ENCODE data around the gene CD99. TPM values are rescaled to one million over a fixed set of nuclear protein-coding genes. Genes with fewer than 3 reads are reported as not detected.
"Not testable (repeated sequence)": the region's sequence is repeated elsewhere in the genome, so short reads cannot be mapped to it uniquely, and the experiment has no call there.

CD99 gene
- total and polyA plus RNA-seq, 2 donors (not counting 1 experiment from before 2014, with no cell fraction given), result 70.7 to 133 TPM

DNA sequence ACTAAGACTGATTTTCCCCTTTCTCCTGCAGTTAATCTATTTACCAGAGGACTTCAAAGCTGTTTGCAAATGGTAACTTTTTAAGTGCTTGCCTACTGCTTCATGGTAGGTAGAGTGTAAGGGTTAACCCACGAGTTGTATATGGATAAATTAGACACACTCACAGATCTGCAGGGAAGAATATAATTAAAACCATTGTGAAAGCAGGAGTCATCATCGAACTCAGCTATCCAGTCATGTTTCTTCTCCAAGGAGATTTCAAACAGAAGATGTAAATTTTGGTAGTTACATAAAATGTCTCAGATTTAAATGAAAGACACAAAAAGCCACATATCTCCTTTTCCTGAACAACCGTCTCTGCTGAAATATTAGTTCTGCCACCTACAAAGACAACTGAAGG, 60.2 kb downstream of the CD99 start:
- intact Hi-C loops (cut with micrococcal nuclease), result no loop called here
- POLR2A ChIA-PET, result no interaction called here
- H3K4me3 ChIP-seq (ENCODE audit: control extremely low read depth in 1 of 5, extremely low read depth in 1 of 5, insufficient read depth in 1 of 5, low read depth in 2 of 5, low read length in 4 of 5), result no peak overlapping the region

GRCh38 chrX:2751874-2752300, 60.8 kb downstream of the CD99 start, which contains the start of gene XG:
Gene XG, plus strand, starts transcription at chrX:2752040. Its CDS starts 235 bp downstream, at chrX:2752275.
- H3K9me3 Mint-ChIP-seq (ENCODE audit: insufficient read depth); H3K27me3 Mint-ChIP-seq; H3K27ac Mint-ChIP-seq; POLR2A ChIA-PET; H3K36me3 ChIP-seq (replicated peaks in 1 of 2; ENCODE audit: control extremely low read depth in 1 of 2, control insufficient read depth in 1 of 2, extremely low read depth in 1 of 2, insufficient read depth in 2 of 2, low read length in 1 of 2); H2AFZ ChIP-seq (ENCODE audit: insufficient read depth, low read depth, low read length, poor library complexity, severe bottlenecking); DNase-seq; H3K4me3 Mint-ChIP-seq; H3K4me1 ChIP-seq (ENCODE audit: control insufficient read depth in 2 of 2, insufficient read depth in 2 of 2, low read length in 2 of 2); H3K79me2 ChIP-seq (ENCODE audit: control insufficient read depth, insufficient read depth, low read length); H3K9me3 ChIP-seq (ENCODE audit: control extremely low read depth in 1 of 3, control insufficient read depth in 2 of 3, insufficient read depth in 1 of 3, low read length in 2 of 3); intact Hi-C loops (cut with micrococcal nuclease); H3K9ac ChIP-seq (ENCODE audit: low read length); H3K27me3 ChIP-seq (replicated peaks in 1 of 4; ENCODE audit: control extremely low read depth in 1 of 4, control insufficient read depth in 3 of 4, insufficient read depth in 4 of 4, low read length in 3 of 4); H3K27ac ChIP-seq (ENCODE audit: low read length in 2 of 2); CTCF ChIA-PET; H3K4me2 ChIP-seq (replicated peaks; ENCODE audit: low read depth, low read length, poor library complexity, severe bottlenecking); H4K20me1 ChIP-seq (ENCODE audit: control insufficient read depth, insufficient read depth, low read length, poor library complexity, severe bottlenecking); ATAC-seq (ENCODE audit: low read depth); H3K4me1 Mint-ChIP-seq; H3K4me3 ChIP-seq (ENCODE audit: control extremely low read depth in 1 of 5, extremely low read depth in 1 of 5, insufficient read depth in 1 of 5, low read depth in 2 of 5, low read length in 4 of 5): not testable (repeated sequence)
- WGBS (ENCODE audit: insufficient coverage), result 84% methylated on average over 6 of the region's 11 CpGs

More for the DNA sequence above, 60.2 kb downstream of the CD99 start:
- H3K79me2 ChIP-seq (ENCODE audit: control insufficient read depth, insufficient read depth, low read length), result no peaks in the 10 kb centered on the region
- no CpG with 5 or more reads among the region's 3 CpGs for WGBS (ENCODE audit: insufficient coverage)
- H3K9ac ChIP-seq (ENCODE audit: low read length), result no peak overlapping the region
- TF ChIP-seq, protein P1, sequence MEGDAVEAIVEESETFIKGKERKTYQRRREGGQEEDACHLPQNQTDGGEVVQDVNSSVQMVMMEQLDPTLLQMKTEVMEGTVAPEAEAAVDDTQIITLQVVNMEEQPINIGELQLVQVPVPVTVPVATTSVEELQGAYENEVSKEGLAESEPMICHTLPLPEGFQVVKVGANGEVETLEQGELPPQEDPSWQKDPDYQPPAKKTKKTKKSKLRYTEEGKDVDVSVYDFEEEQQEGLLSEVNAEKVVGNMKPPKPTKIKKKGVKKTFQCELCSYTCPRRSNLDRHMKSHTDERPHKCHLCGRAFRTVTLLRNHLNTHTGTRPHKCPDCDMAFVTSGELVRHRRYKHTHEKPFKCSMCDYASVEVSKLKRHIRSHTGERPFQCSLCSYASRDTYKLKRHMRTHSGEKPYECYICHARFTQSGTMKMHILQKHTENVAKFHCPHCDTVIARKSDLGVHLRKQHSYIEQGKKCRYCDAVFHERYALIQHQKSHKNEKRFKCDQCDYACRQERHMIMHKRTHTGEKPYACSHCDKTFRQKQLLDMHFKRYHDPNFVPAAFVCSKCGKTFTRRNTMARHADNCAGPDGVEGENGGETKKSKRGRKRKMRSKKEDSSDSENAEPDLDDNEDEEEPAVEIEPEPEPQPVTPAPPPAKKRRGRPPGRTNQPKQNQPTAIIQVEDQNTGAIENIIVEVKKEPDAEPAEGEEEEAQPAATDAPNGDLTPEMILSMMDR (IDR thresholded peaks at IDR 0.05), result no peak
- TF ChIP-seq EZH2 (IDR thresholded peaks at IDR 0.05; ENCODE audit: borderline replicate concordance, insufficient read depth, low read depth, low read length, poor library complexity, severe bottlenecking), result no peak
- no peaks in the 10 kb centered on the region for H3K4me1 Mint-ChIP-seq
- H2AFZ ChIP-seq (ENCODE audit: insufficient read depth, low read depth, low read length, poor library complexity, severe bottlenecking), result no peak overlapping the region
- H3K9me3 Mint-ChIP-seq (ENCODE audit: insufficient read depth), result no peaks in the 10 kb centered on the region
- no peak overlapping the region for H3K27ac Mint-ChIP-seq
- DNase-seq (no peak), ATAC-seq (ENCODE audit: low read depth) (no peak)
- H3K27me3 ChIP-seq (replicated peaks in 1 of 4; ENCODE audit: control extremely low read depth in 1 of 4, control insufficient read depth in 3 of 4, insufficient read depth in 4 of 4, low read length in 3 of 4), result no peaks in the 10 kb centered on the region
- no peaks in the 10 kb centered on the region for H3K9me3 ChIP-seq (ENCODE audit: control extremely low read depth in 1 of 3, control insufficient read depth in 2 of 3, insufficient read depth in 1 of 3, low read length in 2 of 3)
- H4K20me1 ChIP-seq (ENCODE audit: control insufficient read depth, insufficient read depth, low read length, poor library complexity, severe bottlenecking), result no peaks in the 10 kb centered on the region
- H3K27ac ChIP-seq (ENCODE audit: low read length in 2 of 2), result no peak overlapping the region
- no peak overlapping the region for H3K4me3 Mint-ChIP-seq
- H3K27me3 Mint-ChIP-seq, result peaks cover 3% of the 10 kb centered on the region
- H3K36me3 ChIP-seq (replicated peaks in 1 of 2; ENCODE audit: control extremely low read depth in 1 of 2, control insufficient read depth in 1 of 2, extremely low read depth in 1 of 2, insufficient read depth in 2 of 2, low read length in 1 of 2), result no peaks in the 10 kb centered on the region
- CTCF ChIA-PET, result no interaction called here
- H3K4me1 ChIP-seq (ENCODE audit: control insufficient read depth in 2 of 2, insufficient read depth in 2 of 2, low read length in 2 of 2), result no peaks in the 10 kb centered on the region
- no peak overlapping the region for H3K4me2 ChIP-seq (replicated peaks; ENCODE audit: low read depth, low read length, poor library complexity, severe bottlenecking)

DNA sequence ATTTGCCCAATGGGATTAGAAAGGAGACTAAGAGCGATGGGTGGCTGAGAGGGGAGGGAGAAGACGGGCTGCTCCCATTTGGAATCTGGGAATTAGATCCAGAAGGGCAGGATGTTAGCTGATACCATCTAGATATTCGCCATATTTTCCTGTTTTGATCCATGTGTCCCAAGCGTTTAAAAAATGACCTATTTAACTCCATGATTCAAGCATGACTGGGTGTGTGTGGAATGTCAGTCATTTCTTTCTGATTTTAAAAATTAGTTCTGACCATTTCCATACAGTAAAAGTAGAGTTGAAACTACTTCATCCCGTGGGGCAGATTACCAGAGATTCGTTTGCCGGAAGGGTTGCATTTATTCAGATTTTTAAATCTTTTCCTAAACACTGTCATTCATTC, 61.3 kb downstream of the CD99 start:
- H2AFZ ChIP-seq (ENCODE audit: insufficient read depth, low read depth, low read length, poor library complexity, severe bottlenecking); H4K20me1 ChIP-seq (ENCODE audit: control insufficient read depth, insufficient read depth, low read length, poor library complexity, severe bottlenecking); POLR2A ChIA-PET; DNase-seq; H3K27ac Mint-ChIP-seq; intact Hi-C loops (cut with micrococcal nuclease); H3K27me3 Mint-ChIP-seq; H3K36me3 ChIP-seq (replicated peaks in 1 of 2; ENCODE audit: control extremely low read depth in 1 of 2, control insufficient read depth in 1 of 2, extremely low read depth in 1 of 2, insufficient read depth in 2 of 2, low read length in 1 of 2); H3K9me3 Mint-ChIP-seq (ENCODE audit: insufficient read depth); H3K9me3 ChIP-seq (ENCODE audit: control extremely low read depth in 1 of 3, control insufficient read depth in 2 of 3, insufficient read depth in 1 of 3, low read length in 2 of 3); H3K9ac ChIP-seq (ENCODE audit: low read length); H3K4me1 ChIP-seq (ENCODE audit: control insufficient read depth in 2 of 2, insufficient read depth in 2 of 2, low read length in 2 of 2); H3K4me1 Mint-ChIP-seq; H3K79me2 ChIP-seq (ENCODE audit: control insufficient read depth, insufficient read depth, low read length); H3K4me2 ChIP-seq (replicated peaks; ENCODE audit: low read depth, low read length, poor library complexity, severe bottlenecking); H3K27ac ChIP-seq (ENCODE audit: low read length in 2 of 2); ATAC-seq (ENCODE audit: low read depth); H3K4me3 Mint-ChIP-seq; CTCF ChIA-PET; H3K4me3 ChIP-seq (ENCODE audit: control extremely low read depth in 1 of 5, extremely low read depth in 1 of 5, insufficient read depth in 1 of 5, low read depth in 2 of 5, low read length in 4 of 5); H3K27me3 ChIP-seq (replicated peaks in 1 of 4; ENCODE audit: control extremely low read depth in 1 of 4, control insufficient read depth in 3 of 4, insufficient read depth in 4 of 4, low read length in 3 of 4): not testable (repeated sequence)
- WGBS (ENCODE audit: insufficient coverage), result no CpG with 5 or more reads among the region's 7 CpGs

All from B cell (primary cell).